ENCODE measurements around the gene ATAD3B. TPM values are rescaled to one million over a fixed set of nuclear protein-coding genes. Genes with fewer than 3 reads are reported as not detected.
"Not testable (repeated sequence)": the region's sequence is repeated elsewhere in the genome, so short reads cannot be mapped to it uniquely, and the experiment has no call there.

The ATAD3B gene
- polyA plus RNA-seq, 1 donor from 2014 or later, result 57.2 TPM

GRCh38 chr1:1449099-1449739, 22.3 kb upstream of the ATAD3B start, which contains the start of gene ATAD3C:
TSS of gene ATAD3C (plus strand) at chr1:1449689. CDS start at chr1:1450684, 995 bp downstream.
- Histone ChIP-seq H3K27ac (ENCODE audit: low read length) (no peak within 1 kb of the TSS), H2AFZ (ENCODE audit: low read depth, low read length) (no peak within 1 kb of the TSS), H3K4me2 (ENCODE audit: low read length) (no peak within 1 kb of the TSS)

DNA sequence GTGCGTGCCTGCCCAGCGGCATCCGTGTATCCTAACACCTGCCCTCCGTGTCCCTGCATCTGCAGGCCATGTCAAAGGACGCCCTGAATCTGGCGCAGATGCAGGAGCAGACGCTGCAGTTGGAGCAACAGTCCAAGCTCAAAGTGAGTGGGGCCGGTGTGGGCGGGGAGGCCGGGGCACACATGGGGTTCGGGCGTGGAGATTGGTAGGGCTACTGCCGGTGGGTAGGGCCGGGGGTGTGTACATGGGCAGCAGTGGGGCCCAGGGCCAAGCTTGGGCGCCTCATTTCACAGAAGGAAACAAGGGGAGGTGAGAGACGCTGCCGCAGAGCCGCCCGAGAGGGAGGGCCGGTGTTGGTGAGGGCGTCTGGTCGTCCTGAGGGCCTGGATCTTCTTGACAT, 20.9 kb upstream of the ATAD3B start:
- not testable (repeated sequence) for H2AFZ ChIP-seq (ENCODE audit: low read depth, low read length); H3K4me3 ChIP-seq (ENCODE audit: low read length); H3K9ac ChIP-seq (ENCODE audit: low read length); H3K27me3 ChIP-seq (ENCODE audit: insufficient read depth, low read depth, low read length); H3K4me2 ChIP-seq (ENCODE audit: low read length); H3K36me3 ChIP-seq (ENCODE audit: insufficient read depth, low read length); H4K20me1 ChIP-seq (ENCODE audit: insufficient read depth); H3K27ac ChIP-seq (ENCODE audit: low read length); H3F3A ChIP-seq (ENCODE audit: insufficient read depth, low read length, poor library complexity, severe bottlenecking); H3K9me2 ChIP-seq (ENCODE audit: insufficient read depth, low read length); H3K79me2 ChIP-seq (replicated peaks; ENCODE audit: insufficient read depth, low read length); H3K9me3 ChIP-seq (ENCODE audit: low read length)

More at GRCh38 chr1:1449099-1449739, 22.3 kb upstream of the ATAD3B start, which contains the start of gene ATAD3C:
- no peak within 1 kb of the TSS for H3K9ac ChIP-seq (ENCODE audit: low read length)
- no peaks in the 10 kb centered on the region for H3K9me3 ChIP-seq (ENCODE audit: low read length)
- H3F3A ChIP-seq (ENCODE audit: insufficient read depth, low read length, poor library complexity, severe bottlenecking), result no peaks in the 10 kb centered on the region
- H3K79me2 ChIP-seq (replicated peaks; ENCODE audit: insufficient read depth, low read length), result no peaks in the 10 kb centered on the region
- no peak within 1 kb of the TSS for H3K4me3 ChIP-seq (ENCODE audit: low read length)
- H4K20me1 ChIP-seq (ENCODE audit: insufficient read depth), result no peaks in the 10 kb centered on the region
- no peak for TF ChIP-seq EP300 (conservative IDR thresholded peaks at IDR 0.05; ENCODE audit: poor library complexity, severe bottlenecking)
- no peak for TF ChIP-seq REST (IDR thresholded peaks at IDR 0.05; ENCODE audit: borderline replicate concordance)
- no peak for TF ChIP-seq RAD21 (conservative IDR thresholded peaks at IDR 0.05)
- no peak for TF ChIP-seq SMC3 (conservative IDR thresholded peaks at IDR 0.05; ENCODE audit: poor library complexity)
- TF ChIP-seq EZH2 (IDR thresholded peaks at IDR 0.05; ENCODE audit: borderline replicate concordance, insufficient read depth, low read length, poor library complexity, severe bottlenecking), result no peak
- TF ChIP-seq TAF1 (IDR thresholded peaks at IDR 0.05; ENCODE audit: low read depth), result no peak
- TF ChIP-seq POLR2AphosphoS5 (IDR thresholded peaks at IDR 0.05), result no peak
- TF ChIP-seq CTCF (IDR thresholded peaks at IDR 0.05; ENCODE audit: poor library complexity, severe bottlenecking), result no peak
- TF ChIP-seq MXI1 (conservative IDR thresholded peaks at IDR 0.05; ENCODE audit: poor library complexity, severe bottlenecking), result no peak
- H3K9me2 ChIP-seq (ENCODE audit: insufficient read depth, low read length), result no peaks in the 10 kb centered on the region
- H3K27me3 ChIP-seq (ENCODE audit: insufficient read depth, low read depth, low read length), result no peaks in the 10 kb centered on the region
- no peaks in the 10 kb centered on the region for H3K36me3 ChIP-seq (ENCODE audit: insufficient read depth, low read length)
